HG03521 (cell line): ENCODE results near the gene EVC2.
"Not testable (repeated sequence)": the region's sequence is repeated elsewhere in the genome, so short reads cannot be mapped to it uniquely, and the experiment has no call there.

Experiments used
- ATAC-seq: cut with Tn5 transposase; IDR thresholded peaks from one replicate; pipeline ENCODE4 v1.9.1; 2021; ENCODE audit warnings: mild to moderate bottlenecking, moderate library complexity; ENCODE audit not compliant: unreplicated experiment

EVC2 gene

GRCh38 chr4:5630762-5631161, 77.6 kb downstream of the EVC2 start:
- ATAC-seq: no peak

GRCh38 chr4:5629542-5629941, 78.8 kb downstream of the EVC2 start:
- no peak for ATAC-seq

GRCh38 chr4:5626913-5627312, 81.4 kb downstream of the EVC2 start:
- ATAC-seq: no peak

GRCh38 chr4:5622596-5622995, 85.8 kb downstream of the EVC2 start:
- ATAC-seq: no peak

GRCh38 chr4:5619913-5620625, 88.3 kb downstream of the EVC2 start:
- no peak for ATAC-seq

GRCh38 chr4:5618051-5618960, 90.1 kb downstream of the EVC2 start:
- ATAC-seq: no peak

GRCh38 chr4:5616331-5616950, 91.9 kb downstream of the EVC2 start:
- no peak for ATAC-seq

GRCh38 chr4:5615496-5616075, 92.8 kb downstream of the EVC2 start:
- ATAC-seq: no peak

- no peak for ATAC-seq
Measured at GRCh38 chr4:5611750-5612149, 96.6 kb downstream of the EVC2 start.

- no peak for ATAC-seq
Measured at GRCh38 chr4:5609306-5610007, 98.9 kb downstream of the EVC2 start.

- not testable (repeated sequence) for ATAC-seq
Measured at GRCh38 chr4:5593828-5594227, 114.5 kb downstream of the EVC2 start.

- ATAC-seq: no peak
Measured at GRCh38 chr4:5592272-5592671, 116.1 kb downstream of the EVC2 start.

GRCh38 chr4:5589495-5589894, 118.9 kb downstream of the EVC2 start:
- no peak for ATAC-seq

- ATAC-seq: no peak
Measured at GRCh38 chr4:5588046-5588445, 120.3 kb downstream of the EVC2 start.

GRCh38 chr4:5575941-5576340, 132.4 kb downstream of the EVC2 start:
- no peak for ATAC-seq

GRCh38 chr4:5574386-5574785, 134.0 kb downstream of the EVC2 start:
- no peak for ATAC-seq

GRCh38 chr4:5573965-5574364, 134.4 kb downstream of the EVC2 start:
- no peak for ATAC-seq

GRCh38 chr4:5572751-5573150, 135.6 kb downstream of the EVC2 start:
- no peak for ATAC-seq

- ATAC-seq: no peak
Measured at GRCh38 chr4:5572114-5572513, 136.2 kb downstream of the EVC2 start.

GRCh38 chr4:5571646-5572045, 136.7 kb downstream of the EVC2 start:
- ATAC-seq: no peak

- ATAC-seq: no peak
Measured at GRCh38 chr4:5569451-5569850, 138.9 kb downstream of the EVC2 start.
